ENCODE results near the gene HHEX.
"Not testable (repeated sequence)": the region's sequence is repeated elsewhere in the genome, so short reads cannot be mapped to it uniquely, and the experiment has no call there.

HHEX gene

GRCh38 chr10:92740762-92741161 lies 51.0 kb downstream of the HHEX start:
- DNase-seq = no peak

GRCh38 chr10:92741741-92742140 lies 52.0 kb downstream of the HHEX start:
- not testable (repeated sequence) for DNase-seq

- DNase-seq = no peak
Measured at GRCh38 chr10:92742331-92743228, 52.8 kb downstream of the HHEX start.
